NCI-H774 (cell line): ENCODE data around the gene DAPK2.
A peak's percentile ranks its signal among the peaks of the same experiment; 100 is the strongest.
"Not testable (repeated sequence)": the region's sequence is repeated elsewhere in the genome, so short reads cannot be mapped to it uniquely, and the experiment has no call there.

Experiments used
- DNase-seq: peaks from one replicate; lab custom pipeline; 2025; lab: John Stamatoyannopoulos, UW

Gene DAPK2

DNA sequence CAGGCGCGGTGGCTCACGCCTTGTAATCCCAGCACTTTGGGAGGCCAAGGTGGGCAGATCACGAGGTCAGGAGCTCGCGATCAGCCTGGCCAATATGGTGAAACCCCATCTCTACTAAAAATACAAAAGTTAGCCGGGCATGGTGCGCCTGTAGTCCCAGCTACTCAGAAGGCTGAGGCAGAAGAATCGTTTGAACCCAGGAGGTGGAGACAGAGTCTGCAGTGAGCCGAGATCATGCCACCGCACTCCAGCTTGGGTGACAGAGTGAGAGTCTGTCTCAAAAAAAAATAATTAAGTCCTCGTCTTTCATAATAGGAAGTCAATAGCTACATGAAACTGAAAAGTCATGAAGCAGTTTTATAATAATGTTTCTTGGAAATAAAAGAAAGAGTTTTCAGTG is 7.4 kb upstream of the DAPK2 start:
- DNase-seq: not testable (repeated sequence)

DNA sequence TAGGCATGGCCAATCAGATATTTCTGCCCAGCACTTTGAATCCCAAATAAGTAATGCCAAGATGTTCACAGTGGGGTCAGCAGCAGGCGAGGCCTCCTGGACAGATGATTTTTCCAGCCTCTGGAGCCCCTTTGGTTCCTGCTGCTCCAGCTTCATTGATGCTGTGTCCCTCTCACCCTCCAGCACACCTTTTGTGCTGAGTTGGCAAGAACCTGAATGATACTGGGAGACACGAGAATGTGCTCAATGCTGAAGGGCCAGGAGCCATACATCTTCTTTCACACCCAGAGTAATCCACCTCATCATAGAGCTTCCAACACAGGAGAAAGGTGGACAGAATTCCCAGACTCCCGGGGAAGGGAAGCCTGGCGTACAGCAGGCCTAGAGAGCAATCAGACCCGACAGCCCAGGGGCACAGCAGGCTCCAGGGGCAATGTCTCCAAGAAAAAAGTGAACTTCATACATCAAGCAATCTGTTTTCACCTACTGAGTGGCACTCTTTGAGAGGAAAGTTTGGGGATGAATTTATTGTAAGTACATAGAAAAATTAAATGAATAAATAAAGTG is 6.7 kb upstream of the DAPK2 start:
- DNase-seq: no peak

GRCh38 chr15:64051407-64052259 is 5.3 kb upstream of the DAPK2 start:
- no peak for DNase-seq

DNA sequence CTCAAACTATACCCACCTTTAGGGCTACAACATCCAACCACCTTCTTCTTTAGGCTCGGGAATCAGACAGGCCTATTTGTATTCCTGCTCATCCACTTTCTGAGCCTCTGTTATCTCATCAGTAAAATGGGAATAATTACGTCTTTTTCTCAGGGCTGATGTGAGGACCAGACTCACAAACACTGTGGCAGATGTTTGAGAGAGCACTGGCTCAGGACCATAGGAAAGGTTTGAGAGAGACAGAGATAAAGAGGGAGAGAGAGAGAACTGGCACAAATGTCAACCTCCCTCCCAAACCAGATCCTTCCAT is 4.8 kb upstream of the DAPK2 start:
- no peak for DNase-seq

DNA sequence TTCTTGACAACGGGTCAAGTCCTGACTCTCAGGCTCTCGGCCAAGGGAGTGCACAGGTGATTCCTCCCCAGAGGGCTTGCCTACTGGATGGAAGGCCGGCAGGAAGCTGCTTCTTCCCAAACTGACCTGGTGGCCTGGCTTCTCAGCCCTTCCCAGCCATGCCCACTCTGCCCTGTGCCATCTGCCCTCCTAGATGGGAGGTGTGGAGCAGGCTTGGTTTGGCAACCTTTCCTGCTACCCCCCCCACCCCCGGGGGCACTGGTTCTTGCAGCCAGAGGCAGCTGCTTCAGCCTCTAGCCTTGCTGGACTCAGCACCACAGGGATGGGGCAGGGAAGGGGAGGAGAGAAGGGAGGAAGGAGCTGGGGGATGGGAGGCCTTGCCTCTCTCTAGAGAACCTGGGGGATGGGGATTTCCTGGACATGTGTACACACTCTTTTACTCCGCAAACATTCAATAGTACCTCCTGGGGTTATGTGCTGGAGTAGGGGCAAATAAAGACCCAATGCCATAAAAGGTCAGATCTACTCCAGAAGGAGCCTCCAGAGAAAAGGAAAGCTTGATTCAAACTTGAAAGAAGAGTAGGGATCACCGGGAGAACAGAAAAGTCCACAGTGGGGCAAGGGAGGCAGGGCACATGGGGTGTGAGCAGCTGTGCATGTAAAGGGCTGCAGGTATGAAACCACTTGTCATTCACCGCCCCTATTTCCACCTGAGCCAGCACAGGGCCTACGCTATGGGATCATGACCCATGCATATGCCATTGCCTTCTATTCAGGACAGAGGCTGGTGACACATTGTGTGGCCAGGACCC is 4.2 kb upstream of the DAPK2 start:
- DNase-seq: peak; percentile 75

DNA sequence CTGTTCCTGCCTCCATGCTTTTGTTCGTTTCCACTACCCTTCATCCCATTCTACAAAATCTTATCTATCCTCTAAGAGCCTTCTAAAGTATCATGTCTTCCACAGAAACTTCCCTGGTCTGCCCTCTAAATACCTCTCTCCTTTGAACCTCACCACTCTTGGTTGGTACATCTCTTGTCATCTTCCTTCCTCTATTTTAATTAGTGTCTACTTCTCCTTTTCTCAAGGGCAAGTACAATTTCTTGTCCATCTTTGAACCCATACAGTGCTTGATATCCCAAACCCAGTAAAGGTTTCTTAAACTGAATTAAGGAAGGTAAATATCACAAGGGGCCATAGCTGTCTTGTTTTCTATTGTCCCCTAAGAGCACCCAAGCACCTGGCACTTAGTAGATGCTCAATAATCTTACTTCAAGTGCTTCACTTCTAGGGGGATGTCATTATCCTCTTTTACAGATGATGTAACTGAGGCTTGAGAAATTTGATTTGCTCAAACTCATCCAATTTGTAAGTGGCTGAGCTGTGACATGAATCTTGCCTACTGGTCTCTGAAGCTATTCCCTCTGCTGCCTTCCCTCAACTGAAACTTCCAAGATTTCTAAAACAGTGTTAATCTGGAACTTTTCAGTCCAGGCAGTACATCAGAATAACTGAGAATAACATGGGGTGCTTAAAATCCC is 2.6 kb upstream of the DAPK2 start:
- DNase-seq: no peak

GRCh38 chr15:64045774-64046420 is 388 bp downstream of the DAPK2 start:
- DNase-seq: no peak

GRCh38 chr15:64045101-64045435 is 1.2 kb downstream of the DAPK2 start:
- no peak for DNase-seq

DNA sequence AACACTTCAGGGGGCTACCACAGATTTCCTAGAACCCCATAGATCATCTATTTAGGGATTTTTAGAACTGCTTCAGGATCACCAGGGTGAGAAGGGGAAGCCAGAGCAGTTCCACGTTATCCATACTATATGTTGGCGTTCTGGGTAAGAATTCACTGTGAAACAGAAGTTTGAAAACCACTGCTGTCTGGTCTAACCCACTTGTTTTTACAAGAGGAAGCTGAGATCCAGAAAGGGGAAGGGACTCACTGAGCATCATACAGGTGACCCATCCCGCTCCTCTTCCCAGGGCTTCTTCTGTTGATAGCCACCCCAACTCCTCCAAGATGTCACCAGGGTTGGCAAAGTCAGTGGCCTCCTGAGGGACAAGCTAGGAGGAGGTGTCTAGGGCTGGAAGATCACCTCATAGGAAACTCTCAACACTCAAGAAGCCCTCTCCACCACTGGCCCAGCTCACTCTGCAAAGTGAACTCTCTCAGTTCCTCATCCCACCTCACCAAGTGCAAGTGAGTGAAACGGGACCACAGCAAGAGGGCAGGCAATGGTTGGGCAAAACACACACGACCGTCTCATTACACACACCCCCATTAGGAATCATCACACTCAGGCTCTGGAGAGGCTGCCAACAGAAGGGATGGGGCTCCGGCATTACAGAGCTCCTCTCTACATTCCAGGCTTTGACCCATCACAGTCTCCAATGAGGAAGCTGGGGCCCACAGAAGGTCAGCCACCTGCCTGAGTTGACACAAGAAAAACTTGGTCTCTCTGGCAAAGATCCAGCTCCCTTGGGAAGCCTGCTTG is 1.8 kb downstream of the DAPK2 start:
- no peak for DNase-seq

DNA sequence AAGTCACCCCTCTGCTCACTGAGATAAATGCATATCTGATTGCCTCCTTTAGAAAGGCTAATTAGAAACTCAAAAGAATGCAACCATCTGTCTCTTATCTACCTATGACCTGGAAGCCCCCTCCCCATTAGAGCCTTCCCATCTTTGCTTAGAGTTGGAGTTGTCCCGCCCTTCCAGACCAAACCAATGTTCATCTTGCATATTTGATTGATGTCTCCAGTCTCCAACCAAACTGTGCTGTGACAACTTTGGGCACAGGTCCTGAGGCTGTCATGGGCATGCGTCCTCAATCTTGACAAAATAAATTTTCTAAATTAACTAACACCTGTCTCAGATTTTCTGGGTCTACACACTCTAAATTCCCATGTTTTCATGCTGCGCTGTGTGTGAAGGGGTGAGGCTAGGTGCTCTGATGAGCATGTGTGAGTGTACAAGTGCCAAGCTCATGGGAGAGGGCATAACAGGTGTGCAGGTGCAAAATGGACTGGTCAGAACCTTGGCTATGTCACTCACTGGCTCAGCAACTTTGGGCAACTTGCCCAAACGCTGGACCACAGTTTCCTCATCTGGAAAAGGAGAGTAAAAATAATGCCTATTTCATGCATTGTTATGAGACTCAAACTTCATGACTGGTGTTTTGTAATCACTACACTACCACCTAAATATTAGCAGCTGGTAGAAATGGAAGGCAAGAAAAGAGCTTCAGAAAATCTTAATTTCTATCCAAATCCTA is 7.2 kb downstream of the DAPK2 start:
- DNase-seq: no peak

DNA sequence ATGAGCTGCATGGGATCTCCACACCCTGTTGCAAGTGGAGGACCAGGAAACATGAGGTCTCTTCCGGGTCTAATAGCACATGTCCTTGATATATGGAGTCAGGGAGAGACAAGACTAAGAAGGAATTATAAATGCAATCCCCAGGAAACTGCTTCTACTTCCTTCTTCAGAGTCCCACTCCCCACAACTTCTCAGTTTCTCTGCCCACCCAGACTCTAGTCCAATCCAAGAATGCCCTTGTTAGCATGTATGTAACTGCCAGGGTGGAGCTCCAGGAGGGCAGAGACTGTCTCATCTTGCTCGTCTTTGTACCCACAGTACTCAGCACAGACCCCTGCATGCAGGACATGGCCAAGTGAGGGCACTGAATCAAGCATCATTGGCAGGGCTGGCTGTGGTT is 8.3 kb downstream of the DAPK2 start:
- DNase-seq: no peak

- no peak for DNase-seq
Measured at GRCh38 chr15:64037116-64037515, 9.2 kb downstream of the DAPK2 start.

- no peak for DNase-seq
Measured at GRCh38 chr15:64035525-64035924, 10.8 kb downstream of the DAPK2 start.

DNA sequence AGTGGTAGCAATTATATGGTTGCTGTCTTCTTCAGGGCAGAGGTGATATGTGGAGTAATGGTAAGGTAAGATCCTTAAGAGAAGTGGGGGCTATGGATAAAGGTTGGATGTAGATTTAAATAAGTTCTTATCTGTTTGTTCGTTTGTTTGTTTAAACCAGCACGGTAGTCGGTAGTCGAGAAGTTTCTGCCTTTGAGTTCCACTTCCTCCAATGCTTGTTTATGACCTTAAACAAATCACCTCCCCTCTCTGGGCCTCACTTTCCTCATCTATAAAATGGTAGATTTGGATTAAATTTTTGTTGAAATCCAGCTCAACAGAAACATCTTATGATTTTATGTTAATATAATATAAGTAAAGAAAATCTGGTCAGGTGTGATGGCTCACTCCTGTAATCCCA is 11.8 kb downstream of the DAPK2 start:
- DNase-seq: no peak

DNA sequence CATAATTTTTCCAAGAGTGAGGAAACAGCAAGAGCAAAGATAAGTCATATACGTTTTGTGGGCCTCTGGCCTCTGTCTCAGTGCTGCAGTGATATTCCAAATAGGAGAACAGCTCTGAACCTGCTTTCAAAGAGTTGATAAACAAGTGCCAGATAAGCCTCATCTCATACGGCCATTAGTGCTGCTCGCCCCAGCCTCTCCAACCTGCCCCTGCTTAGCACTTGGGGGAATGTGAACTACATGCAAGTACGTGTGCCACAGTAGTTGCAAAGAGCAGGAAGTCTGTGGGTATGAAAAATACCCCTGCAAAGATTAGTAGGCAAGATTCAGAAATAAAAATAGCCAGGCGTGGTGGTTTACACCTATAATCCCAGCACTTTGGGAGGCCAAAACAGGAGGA is 14.0 kb downstream of the DAPK2 start:
- no peak for DNase-seq

DNA sequence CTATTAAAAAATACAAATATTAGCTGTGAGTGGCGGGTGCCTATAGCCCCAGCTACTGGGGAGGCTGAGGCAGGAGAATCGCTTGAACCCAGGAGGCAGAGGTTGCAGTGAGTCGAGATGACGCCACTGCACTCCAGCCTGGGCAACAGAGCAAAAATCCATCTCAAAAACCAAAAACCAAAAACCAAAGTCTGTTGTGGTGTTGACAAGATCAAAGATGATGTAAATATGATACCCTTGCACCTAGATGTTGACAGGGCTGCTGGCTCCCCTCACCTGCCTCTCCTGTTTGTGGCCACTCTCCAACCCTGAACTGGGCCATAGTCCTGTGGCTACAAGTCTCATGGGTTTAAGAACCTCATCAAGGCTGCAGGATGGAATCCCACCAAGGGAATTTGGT is 16.2 kb downstream of the DAPK2 start:
- no peak for DNase-seq

- no peak for DNase-seq
Measured at GRCh38 chr15:64029633-64030032, 16.7 kb downstream of the DAPK2 start.

DNA sequence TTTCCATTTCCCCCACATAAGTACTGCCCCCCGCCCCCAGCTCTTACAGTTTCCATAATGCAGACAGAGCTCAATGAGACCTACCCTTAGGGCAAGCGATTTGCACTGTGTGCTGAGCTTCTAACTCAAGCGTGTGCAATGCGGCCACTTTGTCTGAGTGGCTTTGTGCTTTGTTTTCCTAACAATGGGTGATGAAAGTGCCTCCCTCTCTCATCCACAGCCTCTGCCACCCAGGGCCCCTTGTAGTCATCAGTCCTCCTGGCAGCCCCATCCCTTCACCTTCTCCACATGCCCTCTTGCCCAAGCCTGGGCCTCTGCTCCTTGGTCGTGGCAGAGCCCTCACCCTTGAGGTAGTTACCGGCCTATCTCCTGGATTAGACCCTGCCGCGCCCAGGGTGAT is 17.2 kb downstream of the DAPK2 start:
- DNase-seq: no peak

DNA sequence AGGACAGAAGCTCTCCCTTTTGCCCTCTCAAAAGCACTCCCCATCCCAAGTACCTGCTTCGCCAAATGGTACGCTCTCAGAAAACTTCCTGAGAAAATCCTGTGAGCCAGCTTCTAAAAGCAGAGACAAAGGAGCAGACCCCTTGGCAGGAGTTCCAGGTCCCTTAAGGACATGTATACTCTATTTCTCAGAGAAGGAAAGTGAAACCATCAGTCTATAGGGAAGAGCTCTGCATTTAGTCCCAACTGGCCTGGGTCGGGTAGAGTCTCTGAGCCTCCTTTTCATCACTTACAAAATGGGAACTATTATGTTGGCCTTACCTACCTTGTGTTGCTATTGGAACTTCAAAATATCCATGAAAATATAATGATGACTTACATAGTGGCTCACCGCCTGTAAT is 19.7 kb downstream of the DAPK2 start:
- no peak for DNase-seq

GRCh38 chr15:64024172-64025050 is 21.9 kb downstream of the DAPK2 start:
- DNase-seq: no peak
